NCI-H1436 (cell line): Measurements from ENCODE around the gene AQP5.

Source experiments
- DNase-seq: peaks from one replicate; lab custom pipeline; 2025; lab: John Stamatoyannopoulos, UW

The AQP5 gene

GRCh38 chr12:49961111-49961922 is at the start of gene AQP5:
Gene AQP5 (plus strand): TSS chr12:49961872. CDS start chr12:49962018, 146 bp downstream.
- DNase-seq = no peak

- no peak for DNase-seq
Measured at GRCh38 chr12:49912345-49913255, 49.1 kb upstream of the AQP5 start.

GRCh38 chr12:49916129-49916919 is 45.3 kb upstream of the AQP5 start:
- DNase-seq = no peak

GRCh38 chr12:49917166-49917787 is 44.4 kb upstream of the AQP5 start:
- DNase-seq = no peak

- no peak for DNase-seq
Measured at GRCh38 chr12:49917788-49918173, 43.9 kb upstream of the AQP5 start.

- DNase-seq = no peak
Measured at GRCh38 chr12:49920241-49920914, 41.3 kb upstream of the AQP5 start.

GRCh38 chr12:49920915-49921286 is 40.8 kb upstream of the AQP5 start:
- DNase-seq = no peak

GRCh38 chr12:49921299-49921698 is 40.4 kb upstream of the AQP5 start:
- no peak for DNase-seq

GRCh38 chr12:49921936-49922335 is 39.7 kb upstream of the AQP5 start:
- no peak for DNase-seq

- DNase-seq = no peak
Measured at GRCh38 chr12:49922349-49923034, 39.2 kb upstream of the AQP5 start.

- DNase-seq = no peak
Measured at GRCh38 chr12:49923035-49923644, 38.5 kb upstream of the AQP5 start.

- DNase-seq = no peak
Measured at GRCh38 chr12:49923880-49924556, 37.7 kb upstream of the AQP5 start.

GRCh38 chr12:49924628-49925246 is 36.9 kb upstream of the AQP5 start:
- no peak for DNase-seq

- no peak for DNase-seq
Measured at GRCh38 chr12:49925433-49926204, 36.1 kb upstream of the AQP5 start.

- no peak for DNase-seq
Measured at GRCh38 chr12:49928471-49928870, 33.2 kb upstream of the AQP5 start.

- DNase-seq = no peak
Measured at GRCh38 chr12:49929581-49929980, 32.1 kb upstream of the AQP5 start.

- no peak for DNase-seq
Measured at GRCh38 chr12:49930515-49931288, 31.0 kb upstream of the AQP5 start.

GRCh38 chr12:49932023-49932422 is 29.6 kb upstream of the AQP5 start:
- no peak for DNase-seq
